ENCODE measurements around the gene STK33.

GRCh38 chr11:8584511-8584910 is 9.5 kb downstream of the STK33 start:
- TF ChIP-seq, protein P1, sequence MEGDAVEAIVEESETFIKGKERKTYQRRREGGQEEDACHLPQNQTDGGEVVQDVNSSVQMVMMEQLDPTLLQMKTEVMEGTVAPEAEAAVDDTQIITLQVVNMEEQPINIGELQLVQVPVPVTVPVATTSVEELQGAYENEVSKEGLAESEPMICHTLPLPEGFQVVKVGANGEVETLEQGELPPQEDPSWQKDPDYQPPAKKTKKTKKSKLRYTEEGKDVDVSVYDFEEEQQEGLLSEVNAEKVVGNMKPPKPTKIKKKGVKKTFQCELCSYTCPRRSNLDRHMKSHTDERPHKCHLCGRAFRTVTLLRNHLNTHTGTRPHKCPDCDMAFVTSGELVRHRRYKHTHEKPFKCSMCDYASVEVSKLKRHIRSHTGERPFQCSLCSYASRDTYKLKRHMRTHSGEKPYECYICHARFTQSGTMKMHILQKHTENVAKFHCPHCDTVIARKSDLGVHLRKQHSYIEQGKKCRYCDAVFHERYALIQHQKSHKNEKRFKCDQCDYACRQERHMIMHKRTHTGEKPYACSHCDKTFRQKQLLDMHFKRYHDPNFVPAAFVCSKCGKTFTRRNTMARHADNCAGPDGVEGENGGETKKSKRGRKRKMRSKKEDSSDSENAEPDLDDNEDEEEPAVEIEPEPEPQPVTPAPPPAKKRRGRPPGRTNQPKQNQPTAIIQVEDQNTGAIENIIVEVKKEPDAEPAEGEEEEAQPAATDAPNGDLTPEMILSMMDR (IDR thresholded peaks at IDR 0.05; ENCODE audit: low read length): no peak
- no peak for TF ChIP-seq EZH2 (IDR thresholded peaks at IDR 0.05; ENCODE audit: borderline replicate concordance, low read length)
